Heart right ventricle (tissue), 16 donors: ENCODE results near the gene INPP4B. TPM values are rescaled to one million over a fixed set of nuclear protein-coding genes. Genes with fewer than 3 reads are reported as not detected.
A peak's percentile ranks its signal among the peaks of the same experiment; 100 is the strongest.

Source experiments
- ATAC-seq, 8 donors: fragments of 200-7000 bp; cut with Tn5 transposase; one replicate each; pipeline ENCODE4 v1.9.1; 2020; ENCODE audit warnings: mild to moderate bottlenecking in 8 of 8, moderate library complexity in 8 of 8, moderate number of reproducible peaks in 1 of 8
- DNase-seq, 2 donors: peaks; one replicate each; pipeline ENCODE4 v3.0.0-alpha.2; 2020
- H3K27ac ChIP-seq, 10 donors: fragments of 200-600 bp; sonication (generic) in 2 of 10; one replicate each; pipeline versions ENCODE4 v1.5.0 to v1.8.0; 2020 to 2022; ENCODE audit warnings: mild to moderate bottlenecking in 3 of 10
- H3K27me3 ChIP-seq, 7 donors: fragments of 200-600 bp; one replicate each; pipeline ENCODE4 v1.8.0; 2021 to 2022; ENCODE audit warnings: mild to moderate bottlenecking in 2 of 7
- H3K36me3 ChIP-seq, 9 donors: fragments of 200-600 bp; sonication (generic) in 1 of 9; one replicate each; pipeline versions ENCODE4 v1.5.0 to v1.8.0; 2020 to 2022; ENCODE audit warnings: mild to moderate bottlenecking in 2 of 9
- H3K4me1 ChIP-seq, 9 donors: fragments of 200-600 bp; sonication (generic) in 1 of 9; one replicate each; pipeline versions ENCODE4 v1.5.0 to v1.8.0; 2020 to 2022; ENCODE audit warnings: mild to moderate bottlenecking in 4 of 9
- H3K4me3 ChIP-seq, 10 donors: fragments of 200-600 bp; sonication (generic) in 2 of 10; one replicate each; pipeline versions ENCODE4 v1.5.0 to v1.8.0; 2020 to 2022; ENCODE audit warnings: mild to moderate bottlenecking in 7 of 10, moderate library complexity in 2 of 10
- H3K9me3 ChIP-seq, 11 donors: fragments of 200-600 bp in 10 of 11; sonication (generic) in 2 of 11; one replicate each; pipeline versions ENCODE4 v1.5.0 to v1.8.0; 2013 to 2022; ENCODE audit warnings: mild to moderate bottlenecking in 2 of 11, control low read depth in 1 of 11, moderate library complexity in 1 of 11
- WGBS, 2 donors: extraction: QIAGEN DNeasy Blood & Tissue Kit; methylation state at CpG; one replicate each; pipeline ENCODE4 v1.1.7; 2013; ENCODE audit warnings: inconsistent platforms in 1 of 2; 5-methylcytosine and 5-hydroxymethylcytosine counted together
- intact Hi-C, 10 donors: fragments of 100-400 bp; cut with DNase I; formaldehyde crosslinking; loops; one replicate each; pipeline versions ENCODE4 v1.11.1 to v1.14.2; 2022
- polyA plus RNA-seq, 2 donors: library from polyadenylated mRNA; stranded (reverse); fragments of 200-250 nt; gene quantifications; one replicate each; pipeline ENCODE4 v1.2.3, GENCODE V29; 2013
- total RNA-seq, 10 donors: library from RNA; stranded (reverse); fragmentation: NEBNext Ultra II Directional in 3 of 10; extraction: Animal tissue kit (Norgen Biotek cat#: 25700) in 3 of 10; gene quantifications; one replicate each; pipeline versions ENCODE4 v1.2.1 to v1.2.4, GENCODE V29; 2021 to 2023
- TF ChIP-seq, protein P1 (sequence below), 9 donors: fragments of 200-600 bp; sonication (generic) in 2 of 9; IDR thresholded peaks; one replicate each; pipeline versions ENCODE4 v1.5.0 to v1.8.0; 2021 to 2022; ENCODE audit warnings: antibody characterized with exemption in 9 of 9, mild to moderate bottlenecking in 5 of 9, moderate library complexity in 1 of 9
- donor health status: Arrhythmogenic right ventricular cardiomyopathy.
- donor health status: ischemic (EF 13 %, LVEDD 7.1; RV severe dilation, severe dysfunction).
- donor health status: healthy with polysubstance abuse.
- donor health status: DM: no; HTN: yes; CAD: no.
- donor health status: DM: no; HTN: no; CAD: no.
- donor health status: ischemic (EF 25% LVEDD 6.9; RV normal size, moderate dysfunction).
- donor health status: ischemic (EF 25% LVEDD 5.7; RV mildly dilated, moderate dysfunction).
- donor health status: healthy.
- donor health status: DM: yes; HTN: yes; CAD: no.
- donor health status: Ischemic cardiomyopathy.
- donor health status: ischemic (EF 35%, LVEDD 5.7; RV mildly dilated, moderate dysfunction).
- donor health status: nonischemic (EF 11% LVEDD 7.7; RV severe dilation, severe dysfunction).
- donor health status: DM: yes; HTN: yes; CAD: no.
- donor health status: PGD.
- donor health status: ischemic (EF 29% LVEDD 5.4; RV normal size, mild dysfunction).
- donor health status: nonischemic (EF 23%, LVEDD 6.1; RV moderate dilation, normal function).

INPP4B gene
- total and polyA plus RNA-seq, 12 donors: 3.7 to 100.0 (median 39.1) TPM

- WGBS, 2 donors: 94 to 97% methylated on average over 8 of the region's 8 CpGs
- H3K4me3 ChIP-seq: no peak overlapping the region
- TF ChIP-seq, protein P1, sequence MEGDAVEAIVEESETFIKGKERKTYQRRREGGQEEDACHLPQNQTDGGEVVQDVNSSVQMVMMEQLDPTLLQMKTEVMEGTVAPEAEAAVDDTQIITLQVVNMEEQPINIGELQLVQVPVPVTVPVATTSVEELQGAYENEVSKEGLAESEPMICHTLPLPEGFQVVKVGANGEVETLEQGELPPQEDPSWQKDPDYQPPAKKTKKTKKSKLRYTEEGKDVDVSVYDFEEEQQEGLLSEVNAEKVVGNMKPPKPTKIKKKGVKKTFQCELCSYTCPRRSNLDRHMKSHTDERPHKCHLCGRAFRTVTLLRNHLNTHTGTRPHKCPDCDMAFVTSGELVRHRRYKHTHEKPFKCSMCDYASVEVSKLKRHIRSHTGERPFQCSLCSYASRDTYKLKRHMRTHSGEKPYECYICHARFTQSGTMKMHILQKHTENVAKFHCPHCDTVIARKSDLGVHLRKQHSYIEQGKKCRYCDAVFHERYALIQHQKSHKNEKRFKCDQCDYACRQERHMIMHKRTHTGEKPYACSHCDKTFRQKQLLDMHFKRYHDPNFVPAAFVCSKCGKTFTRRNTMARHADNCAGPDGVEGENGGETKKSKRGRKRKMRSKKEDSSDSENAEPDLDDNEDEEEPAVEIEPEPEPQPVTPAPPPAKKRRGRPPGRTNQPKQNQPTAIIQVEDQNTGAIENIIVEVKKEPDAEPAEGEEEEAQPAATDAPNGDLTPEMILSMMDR (IDR thresholded peaks at IDR 0.05): no peak
- ATAC-seq (no peak), DNase-seq (no peak)
- H3K4me1 ChIP-seq: peaks cover 0 to 13% (median 0%) of the 10 kb centered on the region in 9 donors
- no peaks in the 10 kb centered on the region for H3K27me3 ChIP-seq
- H3K36me3 ChIP-seq: no peaks in the 10 kb centered on the region
- no peaks in the 10 kb centered on the region for H3K9me3 ChIP-seq
- intact Hi-C loops: loop anchor here in 1 of 10 donors (10.0 kb wide), 2 partner anchors 437 to 557 kb away; partner anchors contain the start of gene INPP4B
- no peak overlapping the region for H3K27ac ChIP-seq
These were observed 558.7 kb downstream of the INPP4B start for GRCh38 chr4:142287371-142287770.

- no peak overlapping the region for H3K4me3 ChIP-seq
- peaks cover 0 to 13% (median 0%) of the 10 kb centered on the region in 9 donors for H3K4me1 ChIP-seq
- ATAC-seq: no peak
- DNase-seq: no peak
- H3K9me3 ChIP-seq: no peaks in the 10 kb centered on the region
- H3K27ac ChIP-seq: no peak overlapping the region
- intact Hi-C loops: loop anchor here in 1 of 10 donors (10.0 kb wide), 2 partner anchors 440 to 560 kb away; partner anchors contain the start of gene INPP4B
- TF ChIP-seq, protein P1 (IDR thresholded peaks at IDR 0.05): no peak
- H3K36me3 ChIP-seq: no peaks in the 10 kb centered on the region
- H3K27me3 ChIP-seq: no peaks in the 10 kb centered on the region
These were observed 560.9 kb downstream of the INPP4B start for GRCh38 chr4:142285222-142285583.

GRCh38 chr4:142284402-142285221 is 561.5 kb downstream of the INPP4B start:
- intact Hi-C loops: loop anchor here in 1 of 10 donors (10.0 kb wide), 2 partner anchors 440 to 560 kb away; partner anchors contain the start of gene INPP4B
- H3K4me1 ChIP-seq: peaks cover 0 to 13% (median 0%) of the 10 kb centered on the region in 9 donors
- WGBS, 2 donors: 89 to 93% methylated on average over 9 of the region's 9 CpGs

DNA sequence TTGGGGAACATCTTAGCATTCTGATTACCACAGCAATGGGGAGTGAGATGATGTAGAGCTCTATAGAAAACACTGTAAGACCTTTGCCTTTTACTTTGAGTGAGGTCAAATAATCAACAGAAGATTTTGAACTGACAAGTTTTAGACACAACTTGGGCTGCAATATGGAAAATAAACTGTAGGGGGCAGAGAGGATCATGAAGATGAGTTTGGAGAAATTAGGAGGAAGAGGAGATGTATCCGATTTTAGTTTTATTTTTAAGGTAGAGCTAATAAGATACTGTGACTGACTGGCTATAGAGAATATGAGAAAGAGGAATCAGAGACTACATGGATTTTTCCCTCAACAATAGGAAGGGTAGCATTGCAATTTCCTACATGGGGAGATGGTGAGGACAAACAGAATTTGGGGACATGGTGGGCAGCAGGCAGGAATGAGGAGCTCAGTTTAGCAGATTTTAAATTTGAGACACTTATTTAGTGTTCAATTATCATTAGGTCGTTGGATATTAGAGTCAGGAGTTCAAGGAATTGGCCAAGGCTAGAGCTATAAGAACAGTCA is 563.1 kb downstream of the INPP4B start:
- intact Hi-C loops: loop anchor here in 1 of 10 donors (10.0 kb wide), 2 partner anchors 442 to 562 kb away; partner anchors contain the start of gene INPP4B
- no peaks in the 10 kb centered on the region for H3K36me3 ChIP-seq

More at GRCh38 chr4:142284402-142285221, 561.5 kb downstream of the INPP4B start:
- Histone ChIP-seq H3K27me3 (no peaks in the 10 kb centered on the region), H3K27ac (no peak overlapping the region), H3K4me3 (no peak overlapping the region), H3K36me3 (no peaks in the 10 kb centered on the region), H3K9me3 (no peaks in the 10 kb centered on the region)
- no peak for DNase-seq
- no peak for ATAC-seq
- TF ChIP-seq, protein P1 (IDR thresholded peaks at IDR 0.05): no peak

More for the DNA sequence above, 563.1 kb downstream of the INPP4B start:
- Histone ChIP-seq H3K27me3 (no peaks in the 10 kb centered on the region), H3K9me3 (no peaks in the 10 kb centered on the region), H3K4me1 (peaks cover 0 to 13% (median 0%) of the 10 kb centered on the region in 9 donors), H3K4me3 (no peak overlapping the region), H3K27ac (no peak overlapping the region)
- WGBS, 2 donors: 19 to 38% methylated on average over 2 of the region's 2 CpGs
- ATAC-seq: no peak
- TF ChIP-seq, protein P1 (IDR thresholded peaks at IDR 0.05): peak; percentile 11 to 65 (median 54)
- DNase-seq: no peak
